Stimulated activated CD8-positive, alpha-beta memory T cell treated with anti-CD3 and anti-CD28 coated beads, Interleukin-15, amount 100 ng/mL, for 4 hours (primary cell): Measurements from ENCODE around the gene UFL1.
"Not testable (repeated sequence)": the region's sequence is repeated elsewhere in the genome, so short reads cannot be mapped to it uniquely, and the experiment has no call there.

ENCODE experiments used
- DNase-seq, 2 donors: peaks; one replicate each; pipeline ENCODE4 v3.0.0-alpha.2; 2020; ENCODE audit warnings: low read depth in 2 of 2

Gene UFL1

GRCh38 chr6:96521644-96522464 is at the start of gene UFL1:
Gene UFL1 (plus strand): TSS chr6:96521806. CDS start chr6:96521874, 68 bp downstream.
- peak; percentile 89 to 93 for DNase-seq

GRCh38 chr6:96472291-96472690 is 49.3 kb upstream of the UFL1 start:
- not testable (repeated sequence) for DNase-seq

- no peak for DNase-seq
These were observed 42.9 kb upstream of the UFL1 start for GRCh38 chr6:96478695-96479094.

GRCh38 chr6:96491926-96492325 is 29.7 kb upstream of the UFL1 start:
- no peak for DNase-seq

GRCh38 chr6:96499781-96500180 is 21.8 kb upstream of the UFL1 start:
- DNase-seq = peak in 1 of 2 donors; percentile 4

- no peak for DNase-seq
These were observed 18.7 kb upstream of the UFL1 start for GRCh38 chr6:96502915-96503314.

- DNase-seq = no peak
These were observed 16.2 kb upstream of the UFL1 start for GRCh38 chr6:96505363-96505762.

GRCh38 chr6:96509281-96509680 is 12.3 kb upstream of the UFL1 start:
- DNase-seq = no peak

- DNase-seq = no peak
These were observed 1.2 kb upstream of the UFL1 start for GRCh38 chr6:96520171-96521115.

GRCh38 chr6:96521306-96521643 is 331 bp upstream of the UFL1 start:
- DNase-seq = no peak

- no peak for DNase-seq
These were observed 931 bp downstream of the UFL1 start for GRCh38 chr6:96522465-96523009.

- DNase-seq = no peak
These were observed 6.6 kb downstream of the UFL1 start for GRCh38 chr6:96528193-96528592.

- DNase-seq = no peak
These were observed 10.8 kb downstream of the UFL1 start for GRCh38 chr6:96532399-96532798.

- DNase-seq = no peak
These were observed 16.1 kb downstream of the UFL1 start for GRCh38 chr6:96537726-96538125.

- DNase-seq = no peak
These were observed 21.1 kb downstream of the UFL1 start for GRCh38 chr6:96542702-96543101.

- DNase-seq = no peak
These were observed 24.3 kb downstream of the UFL1 start for GRCh38 chr6:96545882-96546281.

- no peak for DNase-seq
These were observed 26.0 kb downstream of the UFL1 start for GRCh38 chr6:96547654-96548053.

GRCh38 chr6:96554558-96554957 is 33.0 kb downstream of the UFL1 start:
- DNase-seq = no peak

GRCh38 chr6:96559740-96560139 is 38.1 kb downstream of the UFL1 start:
- DNase-seq = not testable (repeated sequence)

GRCh38 chr6:96562886-96563285 is 41.3 kb downstream of the UFL1 start, which contains the start of gene FHL5:
Gene FHL5 (plus strand): TSS chr6:96563128. CDS start chr6:96603614, 40,486 bp downstream.
- DNase-seq = no peak

- DNase-seq = no peak
These were observed 42.2 kb downstream of the UFL1 start for GRCh38 chr6:96563853-96564252.

- DNase-seq = no peak
These were observed 48.4 kb downstream of the UFL1 start for GRCh38 chr6:96570053-96570452.
